GM12864 (cell line): ENCODE results near the gene API5.

ENCODE experiments used
- DNase-seq: peaks from one replicate; pipeline ENCODE4 v3.0.0-alpha.2; 2011; ENCODE audit warnings: low read depth
- H3K4me3 ChIP-seq: 2 replicates; pipeline ENCODE4 v1.5.1; 2011; ENCODE audit warnings: mild to moderate bottlenecking, low read depth, low read length, control low read depth
- TF ChIP-seq, protein P1 (sequence below): IDR thresholded peaks from 2 replicates; pipeline ENCODE4 v1.5.1; 2011; ENCODE audit warnings: low read depth, mild to moderate bottlenecking, moderate library complexity, low read length, control low read depth, inconsistent platforms; ENCODE audit errors: missing control alignments

The API5 gene

DNA sequence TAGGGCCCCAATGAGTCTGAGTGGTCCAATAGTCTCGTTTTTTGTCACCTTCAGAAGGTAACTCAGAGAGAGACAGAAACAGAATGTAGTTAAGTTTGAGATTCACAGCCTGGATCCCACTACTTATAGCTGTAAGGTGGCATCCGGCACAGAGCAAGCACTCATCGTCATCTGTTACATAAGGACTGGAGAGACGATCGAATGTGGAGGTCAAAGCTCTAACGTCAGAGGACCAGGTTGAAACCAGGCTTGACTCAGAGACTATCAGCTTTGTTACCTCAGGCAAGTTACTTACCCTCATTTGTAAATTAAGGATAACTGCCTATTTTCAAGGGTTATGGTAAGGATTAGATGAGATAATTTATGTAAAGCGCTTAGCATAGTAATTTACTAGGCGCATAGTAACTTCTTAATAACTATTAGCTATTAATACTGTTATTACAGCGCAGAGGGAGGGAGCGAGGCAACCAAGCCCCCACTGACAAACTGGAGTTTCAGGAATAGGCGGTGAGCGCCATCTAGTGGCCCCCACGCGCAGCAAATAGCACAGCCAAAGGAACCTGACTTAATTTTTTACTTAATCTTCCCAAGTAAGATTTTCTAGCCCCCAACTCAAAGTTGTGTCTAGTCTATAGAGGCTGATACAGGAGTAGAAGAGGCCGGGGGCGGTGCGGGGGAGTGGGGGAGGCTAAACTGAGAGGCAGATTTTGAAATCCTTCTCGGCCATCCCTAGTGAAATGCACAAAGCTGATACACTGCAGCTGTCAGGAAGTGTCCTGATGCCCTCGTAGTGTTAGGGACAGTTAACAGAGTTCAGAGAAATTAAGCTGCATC, 29.0 kb upstream of the API5 start:
- TF ChIP-seq, protein P1, sequence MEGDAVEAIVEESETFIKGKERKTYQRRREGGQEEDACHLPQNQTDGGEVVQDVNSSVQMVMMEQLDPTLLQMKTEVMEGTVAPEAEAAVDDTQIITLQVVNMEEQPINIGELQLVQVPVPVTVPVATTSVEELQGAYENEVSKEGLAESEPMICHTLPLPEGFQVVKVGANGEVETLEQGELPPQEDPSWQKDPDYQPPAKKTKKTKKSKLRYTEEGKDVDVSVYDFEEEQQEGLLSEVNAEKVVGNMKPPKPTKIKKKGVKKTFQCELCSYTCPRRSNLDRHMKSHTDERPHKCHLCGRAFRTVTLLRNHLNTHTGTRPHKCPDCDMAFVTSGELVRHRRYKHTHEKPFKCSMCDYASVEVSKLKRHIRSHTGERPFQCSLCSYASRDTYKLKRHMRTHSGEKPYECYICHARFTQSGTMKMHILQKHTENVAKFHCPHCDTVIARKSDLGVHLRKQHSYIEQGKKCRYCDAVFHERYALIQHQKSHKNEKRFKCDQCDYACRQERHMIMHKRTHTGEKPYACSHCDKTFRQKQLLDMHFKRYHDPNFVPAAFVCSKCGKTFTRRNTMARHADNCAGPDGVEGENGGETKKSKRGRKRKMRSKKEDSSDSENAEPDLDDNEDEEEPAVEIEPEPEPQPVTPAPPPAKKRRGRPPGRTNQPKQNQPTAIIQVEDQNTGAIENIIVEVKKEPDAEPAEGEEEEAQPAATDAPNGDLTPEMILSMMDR: peak; percentile 81
- no peak for DNase-seq
- H3K4me3 ChIP-seq: no peak overlapping the region

DNA sequence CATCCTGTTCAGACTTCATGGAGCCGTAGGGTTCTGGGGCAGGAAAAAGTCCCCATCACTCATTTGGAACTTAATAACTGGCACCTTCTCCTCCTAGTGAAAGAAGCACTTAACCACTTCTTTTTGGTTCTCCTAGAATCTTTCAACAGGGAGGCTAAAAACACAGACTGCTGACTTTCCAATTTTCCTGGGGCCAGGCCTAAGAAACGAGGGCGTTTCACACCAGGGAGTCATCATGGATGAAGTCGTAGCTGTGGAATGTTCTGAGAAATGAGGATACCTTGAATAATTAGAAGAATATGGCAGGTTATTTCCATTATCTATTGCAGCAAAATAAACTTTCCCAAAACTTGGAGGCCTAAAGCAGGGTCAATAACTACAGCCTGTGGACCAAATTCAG, 26.0 kb upstream of the API5 start:
- H3K4me3 ChIP-seq: no peak overlapping the region
- no peak for DNase-seq

DNA sequence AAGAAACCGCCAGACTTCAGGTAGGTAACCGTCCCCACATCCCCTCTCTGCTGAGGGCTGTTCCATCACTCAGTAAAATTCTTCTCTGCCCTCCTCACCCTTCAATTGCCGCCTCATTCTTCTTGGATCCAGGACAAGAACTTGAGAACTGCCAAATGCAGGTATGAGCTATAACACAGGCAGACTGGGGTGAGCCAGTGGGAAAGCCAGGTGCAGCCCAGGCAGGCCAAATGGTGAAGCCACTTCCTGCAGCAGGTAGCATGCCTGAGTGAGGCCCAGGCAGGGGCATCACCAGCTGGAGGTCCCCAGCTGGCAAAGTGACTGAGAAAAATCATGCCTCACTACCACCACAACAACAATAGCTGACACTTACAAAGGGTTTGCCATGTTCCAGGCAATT, 22.4 kb upstream of the API5 start:
- H3K4me3 ChIP-seq: no peak overlapping the region
- DNase-seq: no peak

More for the DNA sequence above, 26.0 kb upstream of the API5 start:
- TF ChIP-seq, protein P1: no peak

DNA sequence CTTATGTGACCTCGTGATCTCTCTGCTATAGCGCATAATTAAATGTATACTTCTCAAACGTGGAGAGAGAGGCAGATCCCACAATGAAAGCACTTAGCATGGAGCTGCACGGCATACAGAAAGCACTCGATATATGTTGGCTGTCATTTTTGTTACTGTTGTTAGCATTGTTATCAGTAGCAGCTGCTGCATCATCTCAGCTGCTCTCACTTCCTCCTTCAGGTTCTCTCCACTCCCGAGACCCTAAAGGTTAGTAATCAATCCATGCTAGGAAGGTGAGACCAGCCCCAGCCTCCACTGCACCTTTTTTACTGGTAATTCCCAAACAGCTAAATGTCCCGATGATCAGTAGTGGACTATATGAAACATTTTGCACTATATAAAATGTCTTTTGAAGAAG, 13.4 kb upstream of the API5 start:
- no peak for DNase-seq

More for the DNA sequence above, 22.4 kb upstream of the API5 start:
- TF ChIP-seq, protein P1: no peak

DNA sequence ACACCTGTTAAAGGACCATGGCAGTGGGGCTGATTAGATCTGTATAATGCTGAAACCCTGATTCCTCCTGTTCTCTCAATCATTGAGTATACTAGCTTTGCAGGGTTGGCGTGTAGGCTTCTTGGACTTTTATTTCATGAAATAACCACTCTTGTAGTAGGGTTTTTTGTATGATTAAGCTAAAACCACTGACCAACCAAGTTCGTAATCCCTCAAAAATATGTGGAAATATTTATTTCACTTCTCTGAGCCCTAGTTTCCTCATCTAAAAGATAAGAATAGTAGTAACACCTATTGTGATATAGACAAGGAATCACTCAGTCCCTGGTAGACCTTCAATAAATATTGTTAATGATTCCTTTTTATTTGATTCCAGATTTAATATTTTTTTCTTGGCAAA, 4.2 kb downstream of the API5 start:
- H3K4me3 ChIP-seq: no peak overlapping the region
- TF ChIP-seq, protein P1: no peak
- no peak for DNase-seq

More for the DNA sequence above, 13.4 kb upstream of the API5 start:
- TF ChIP-seq, protein P1: no peak
- no peak overlapping the region for H3K4me3 ChIP-seq

DNA sequence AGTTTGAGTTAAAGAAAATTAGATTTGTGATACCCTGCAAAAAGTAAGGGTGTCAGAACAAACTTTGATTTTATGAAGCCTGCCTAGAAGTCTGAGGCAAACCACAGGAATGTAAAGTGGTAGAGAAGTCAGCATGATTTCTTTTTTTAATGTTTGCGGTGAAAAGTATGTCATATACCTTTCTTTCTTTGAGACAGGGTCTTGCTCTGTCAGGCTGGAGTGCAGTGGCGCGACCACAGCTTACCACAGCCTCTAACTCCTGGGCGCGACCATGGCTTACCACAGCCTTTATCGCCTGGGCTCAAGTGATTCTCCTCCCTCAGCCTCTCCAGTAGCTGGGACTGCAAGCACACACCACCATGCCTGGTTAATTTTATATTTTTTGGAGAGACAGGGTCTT, 4.7 kb downstream of the API5 start:
- H3K4me3 ChIP-seq: no peak overlapping the region
- TF ChIP-seq, protein P1: no peak
- DNase-seq: no peak

DNA sequence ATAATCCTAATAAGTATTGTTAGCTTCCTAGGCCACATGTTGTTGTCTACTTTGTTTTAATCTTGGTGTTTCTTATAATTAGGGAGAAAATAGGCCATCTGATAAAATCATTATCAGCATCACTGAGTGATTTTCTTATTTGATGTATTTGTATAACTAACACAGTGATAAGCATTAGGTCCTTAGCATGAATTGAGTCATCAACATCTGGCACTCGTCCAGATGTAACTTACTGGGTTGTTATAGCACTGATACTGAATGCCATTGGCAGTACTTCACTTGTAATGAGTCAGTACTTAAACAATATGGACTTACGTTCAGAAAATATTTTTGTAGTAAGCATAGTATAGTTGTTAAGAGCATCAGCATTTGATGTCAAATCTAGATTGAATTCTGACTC, 16.2 kb downstream of the API5 start:
- TF ChIP-seq, protein P1: no peak
- no peak for DNase-seq
- no peak overlapping the region for H3K4me3 ChIP-seq
